ENCODE data around the gene NMRAL1. TPM values are rescaled to one million over a fixed set of nuclear protein-coding genes. Genes with fewer than 3 reads are reported as not detected.

NMRAL1 gene
- polyA plus RNA-seq, 1 of the 3 experiments (the other 2 are of a cell fraction) = 99.9 TPM

DNA sequence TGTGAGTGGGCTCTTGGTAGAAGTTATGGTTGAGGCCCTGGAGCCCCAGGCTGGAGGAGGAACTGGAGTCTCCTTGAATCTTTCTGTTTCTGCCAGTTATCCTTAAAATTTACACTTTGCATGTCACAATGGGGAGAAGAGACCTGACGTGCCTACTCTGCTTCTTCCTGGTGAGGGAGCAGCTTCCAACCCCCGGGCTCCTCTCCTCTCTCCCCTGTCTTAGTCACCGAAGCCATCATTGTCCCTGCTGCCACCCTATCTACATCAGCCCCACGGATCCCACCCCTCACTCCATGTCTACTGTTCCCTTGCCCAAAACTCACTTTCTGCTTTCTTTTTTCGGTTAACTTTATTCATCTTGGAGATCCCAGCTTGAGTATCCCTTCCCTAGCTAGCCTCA is 31.2 kb downstream of the NMRAL1 start:
- H3K4me2 ChIP-seq = no peak overlapping the region
- WGBS (ENCODE audit: low lambda C conversion rate) = 80% methylated on average over 5 of the region's 5 CpGs
- H3K4me3 ChIP-seq (ENCODE audit: low read depth in 2 of 2, low read length in 1 of 2) = no peak overlapping the region
- DNase-seq = no peak
- H3K9me2 ChIP-seq = no peaks in the 10 kb centered on the region
- H3K9me3 ChIP-seq = no peaks in the 10 kb centered on the region
- no peak overlapping the region for H3K27ac ChIP-seq (ENCODE audit: low read depth in 2 of 2, low read length in 1 of 2)
- H3K9ac ChIP-seq = no peak overlapping the region
- POLR2A ChIA-PET = no interaction called here
- H4K20me1 ChIP-seq (ENCODE audit: insufficient read depth) = no peaks in the 10 kb centered on the region
- H3K79me2 ChIP-seq (ENCODE audit: insufficient read depth) = no peaks in the 10 kb centered on the region
- CTCF ChIA-PET = no interaction called here
- H2AFZ ChIP-seq (ENCODE audit: low read depth) = no peak overlapping the region
- H3K27me3 ChIP-seq (ENCODE audit: insufficient read depth) = no peaks in the 10 kb centered on the region
- H3K4me1 ChIP-seq (ENCODE audit: control insufficient read depth in 1 of 2, insufficient read depth in 2 of 2, low read depth in 1 of 2, low read length in 1 of 2) = no peaks in the 10 kb centered on the region
- TF ChIP-seq TEAD4 (IDR thresholded peaks at IDR 0.05; ENCODE audit: borderline replicate concordance, insufficient read depth) = no peak
- TF ChIP-seq, protein P1, sequence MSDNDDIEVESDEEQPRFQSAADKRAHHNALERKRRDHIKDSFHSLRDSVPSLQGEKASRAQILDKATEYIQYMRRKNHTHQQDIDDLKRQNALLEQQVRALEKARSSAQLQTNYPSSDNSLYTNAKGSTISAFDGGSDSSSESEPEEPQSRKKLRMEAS (IDR thresholded peaks at IDR 0.05; ENCODE audit: low read depth) = no peak
- TF ChIP-seq JUND (IDR thresholded peaks at IDR 0.05) = no peak
- TF ChIP-seq GATA2 (CRISPR knock-in tag; IDR thresholded peaks at IDR 0.05) = no peak
- no peak for TF ChIP-seq RAD21 (IDR thresholded peaks at IDR 0.05; ENCODE audit: low read length)
- TF ChIP-seq, protein P2, sequence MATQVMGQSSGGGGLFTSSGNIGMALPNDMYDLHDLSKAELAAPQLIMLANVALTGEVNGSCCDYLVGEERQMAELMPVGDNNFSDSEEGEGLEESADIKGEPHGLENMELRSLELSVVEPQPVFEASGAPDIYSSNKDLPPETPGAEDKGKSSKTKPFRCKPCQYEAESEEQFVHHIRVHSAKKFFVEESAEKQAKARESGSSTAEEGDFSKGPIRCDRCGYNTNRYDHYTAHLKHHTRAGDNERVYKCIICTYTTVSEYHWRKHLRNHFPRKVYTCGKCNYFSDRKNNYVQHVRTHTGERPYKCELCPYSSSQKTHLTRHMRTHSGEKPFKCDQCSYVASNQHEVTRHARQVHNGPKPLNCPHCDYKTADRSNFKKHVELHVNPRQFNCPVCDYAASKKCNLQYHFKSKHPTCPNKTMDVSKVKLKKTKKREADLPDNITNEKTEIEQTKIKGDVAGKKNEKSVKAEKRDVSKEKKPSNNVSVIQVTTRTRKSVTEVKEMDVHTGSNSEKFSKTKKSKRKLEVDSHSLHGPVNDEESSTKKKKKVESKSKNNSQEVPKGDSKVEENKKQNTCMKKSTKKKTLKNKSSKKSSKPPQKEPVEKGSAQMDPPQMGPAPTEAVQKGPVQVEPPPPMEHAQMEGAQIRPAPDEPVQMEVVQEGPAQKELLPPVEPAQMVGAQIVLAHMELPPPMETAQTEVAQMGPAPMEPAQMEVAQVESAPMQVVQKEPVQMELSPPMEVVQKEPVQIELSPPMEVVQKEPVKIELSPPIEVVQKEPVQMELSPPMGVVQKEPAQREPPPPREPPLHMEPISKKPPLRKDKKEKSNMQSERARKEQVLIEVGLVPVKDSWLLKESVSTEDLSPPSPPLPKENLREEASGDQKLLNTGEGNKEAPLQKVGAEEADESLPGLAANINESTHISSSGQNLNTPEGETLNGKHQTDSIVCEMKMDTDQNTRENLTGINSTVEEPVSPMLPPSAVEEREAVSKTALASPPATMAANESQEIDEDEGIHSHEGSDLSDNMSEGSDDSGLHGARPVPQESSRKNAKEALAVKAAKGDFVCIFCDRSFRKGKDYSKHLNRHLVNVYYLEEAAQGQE (IDR thresholded peaks at IDR 0.05; ENCODE audit: low read depth, low read length) = no peak
- no peak for TF ChIP-seq POLR2AphosphoS5 (IDR thresholded peaks at IDR 0.05; ENCODE audit: low read depth, low read length)
- no peak for TF ChIP-seq NRF1 (IDR thresholded peaks at IDR 0.05; ENCODE audit: low read depth, low read length)
- TF ChIP-seq, protein P3, sequence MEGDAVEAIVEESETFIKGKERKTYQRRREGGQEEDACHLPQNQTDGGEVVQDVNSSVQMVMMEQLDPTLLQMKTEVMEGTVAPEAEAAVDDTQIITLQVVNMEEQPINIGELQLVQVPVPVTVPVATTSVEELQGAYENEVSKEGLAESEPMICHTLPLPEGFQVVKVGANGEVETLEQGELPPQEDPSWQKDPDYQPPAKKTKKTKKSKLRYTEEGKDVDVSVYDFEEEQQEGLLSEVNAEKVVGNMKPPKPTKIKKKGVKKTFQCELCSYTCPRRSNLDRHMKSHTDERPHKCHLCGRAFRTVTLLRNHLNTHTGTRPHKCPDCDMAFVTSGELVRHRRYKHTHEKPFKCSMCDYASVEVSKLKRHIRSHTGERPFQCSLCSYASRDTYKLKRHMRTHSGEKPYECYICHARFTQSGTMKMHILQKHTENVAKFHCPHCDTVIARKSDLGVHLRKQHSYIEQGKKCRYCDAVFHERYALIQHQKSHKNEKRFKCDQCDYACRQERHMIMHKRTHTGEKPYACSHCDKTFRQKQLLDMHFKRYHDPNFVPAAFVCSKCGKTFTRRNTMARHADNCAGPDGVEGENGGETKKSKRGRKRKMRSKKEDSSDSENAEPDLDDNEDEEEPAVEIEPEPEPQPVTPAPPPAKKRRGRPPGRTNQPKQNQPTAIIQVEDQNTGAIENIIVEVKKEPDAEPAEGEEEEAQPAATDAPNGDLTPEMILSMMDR (IDR thresholded peaks at IDR 0.05) = no peak
- no peak for TF ChIP-seq GABPA (IDR thresholded peaks at IDR 0.05; ENCODE audit: low read depth)
- TF ChIP-seq RCOR1 (IDR thresholded peaks at IDR 0.05; ENCODE audit: low read length) = no peak
- TF ChIP-seq, protein P4, sequence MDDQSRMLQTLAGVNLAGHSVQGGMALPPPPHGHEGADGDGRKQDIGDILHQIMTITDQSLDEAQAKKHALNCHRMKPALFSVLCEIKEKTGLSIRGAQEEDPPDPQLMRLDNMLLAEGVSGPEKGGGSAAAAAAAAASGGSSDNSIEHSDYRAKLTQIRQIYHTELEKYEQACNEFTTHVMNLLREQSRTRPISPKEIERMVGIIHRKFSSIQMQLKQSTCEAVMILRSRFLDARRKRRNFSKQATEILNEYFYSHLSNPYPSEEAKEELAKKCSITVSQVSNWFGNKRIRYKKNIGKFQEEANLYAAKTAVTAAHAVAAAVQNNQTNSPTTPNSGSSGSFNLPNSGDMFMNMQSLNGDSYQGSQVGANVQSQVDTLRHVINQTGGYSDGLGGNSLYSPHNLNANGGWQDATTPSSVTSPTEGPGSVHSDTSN (IDR thresholded peaks at IDR 0.05) = no peak
- no peak for TF ChIP-seq EZH2phosphoT487 (IDR thresholded peaks at IDR 0.05; ENCODE audit: borderline replicate concordance, low read depth)
- TF ChIP-seq YY1 (IDR thresholded peaks at IDR 0.05; ENCODE audit: low read depth) = no peak
- no peak for TF ChIP-seq TCF12 (IDR thresholded peaks at IDR 0.05)
- no peak for TF ChIP-seq NFIC (IDR thresholded peaks at IDR 0.05; ENCODE audit: borderline replicate concordance)
- TF ChIP-seq, protein P5, sequence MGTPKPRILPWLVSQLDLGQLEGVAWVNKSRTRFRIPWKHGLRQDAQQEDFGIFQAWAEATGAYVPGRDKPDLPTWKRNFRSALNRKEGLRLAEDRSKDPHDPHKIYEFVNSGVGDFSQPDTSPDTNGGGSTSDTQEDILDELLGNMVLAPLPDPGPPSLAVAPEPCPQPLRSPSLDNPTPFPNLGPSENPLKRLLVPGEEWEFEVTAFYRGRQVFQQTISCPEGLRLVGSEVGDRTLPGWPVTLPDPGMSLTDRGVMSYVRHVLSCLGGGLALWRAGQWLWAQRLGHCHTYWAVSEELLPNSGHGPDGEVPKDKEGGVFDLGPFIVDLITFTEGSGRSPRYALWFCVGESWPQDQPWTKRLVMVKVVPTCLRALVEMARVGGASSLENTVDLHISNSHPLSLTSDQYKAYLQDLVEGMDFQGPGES (IDR thresholded peaks at IDR 0.05; ENCODE audit: low read depth, low read length) = no peak
- no peak for TF ChIP-seq MXI1 (IDR thresholded peaks at IDR 0.05; ENCODE audit: low read depth, low read length)
- TF ChIP-seq TAF1 (IDR thresholded peaks at IDR 0.05; ENCODE audit: borderline replicate concordance, low read depth, low read length) = no peak
- TF ChIP-seq CHD2 (IDR thresholded peaks at IDR 0.05; ENCODE audit: low read length, partially characterized antibody) = no peak
- no peaks in the 10 kb centered on the region for H3F3A ChIP-seq (replicated peaks; ENCODE audit: insufficient read depth)
- peaks cover 33 to 63% of the 10 kb centered on the region in 2 experiments for H3K36me3 ChIP-seq (replicated peaks in 1 of 2; ENCODE audit: control insufficient read depth in 1 of 2, insufficient read depth in 2 of 2, low read length in 1 of 2)
